NK-92 treated with Interleukin-12 subunit alpha and Interleukin-12 subunit beta, amount 100 ng/mL, for 24 hours (cell line): ENCODE results near the gene C2orf76.
"Not testable (repeated sequence)": the region's sequence is repeated elsewhere in the genome, so short reads cannot be mapped to it uniquely, and the experiment has no call there.

ENCODE experiments used
- DNase-seq: peaks from one replicate; lab custom pipeline; 2025; lab: John Stamatoyannopoulos, UW

C2orf76 gene

DNA sequence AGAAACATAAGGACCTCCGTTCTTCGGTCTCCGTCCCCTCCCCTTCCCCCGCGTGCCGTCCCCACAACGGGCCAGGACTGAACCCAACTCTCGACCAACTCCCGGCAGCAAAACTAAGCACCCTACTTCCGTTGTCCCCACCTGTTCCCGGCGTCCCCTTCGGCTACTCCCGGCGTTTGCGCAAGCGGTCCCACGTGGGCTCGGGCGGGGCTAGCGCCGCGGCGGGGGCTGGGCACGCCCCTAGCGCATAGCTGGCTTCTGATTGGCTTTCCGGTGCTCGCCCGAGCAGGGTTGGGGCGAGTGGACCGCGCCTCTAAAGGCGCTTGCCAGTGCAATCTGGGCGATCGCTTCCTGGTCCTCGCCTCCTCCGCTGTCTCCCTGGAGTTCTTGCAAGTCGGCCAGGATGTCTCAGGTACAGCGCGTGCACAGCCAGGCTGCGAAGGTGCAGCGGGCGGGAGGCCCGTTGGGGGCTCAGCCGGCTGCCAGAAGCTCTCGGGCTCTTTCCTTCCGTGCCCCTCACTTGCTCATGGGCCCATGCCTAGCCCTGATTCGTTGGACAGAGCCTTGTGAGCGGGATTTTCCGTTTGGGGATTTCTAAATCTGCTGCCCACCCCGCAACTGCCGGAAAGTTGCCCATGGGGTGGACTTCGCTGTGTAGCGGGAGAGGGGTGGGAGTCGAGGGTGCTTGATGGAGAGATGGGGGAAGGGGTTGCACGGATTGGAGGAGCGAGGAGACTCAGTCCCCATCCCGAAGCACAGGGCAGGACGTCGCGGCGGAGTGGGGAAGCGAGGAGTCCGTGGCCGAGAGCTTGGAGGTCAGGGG, at the start of gene C2orf76, which contains the start of gene DBI:
C2orf76 (minus strand) TSS at position 186 of the 823 bp plus-strand sequence. CDS start 26,875 bp downstream, outside the sequence.
DBI (plus strand) TSS at position 329 of the 823 bp plus-strand sequence; CDS start at position 404, 75 bp downstream.
- DNase-seq: peak; percentile 87

DNA sequence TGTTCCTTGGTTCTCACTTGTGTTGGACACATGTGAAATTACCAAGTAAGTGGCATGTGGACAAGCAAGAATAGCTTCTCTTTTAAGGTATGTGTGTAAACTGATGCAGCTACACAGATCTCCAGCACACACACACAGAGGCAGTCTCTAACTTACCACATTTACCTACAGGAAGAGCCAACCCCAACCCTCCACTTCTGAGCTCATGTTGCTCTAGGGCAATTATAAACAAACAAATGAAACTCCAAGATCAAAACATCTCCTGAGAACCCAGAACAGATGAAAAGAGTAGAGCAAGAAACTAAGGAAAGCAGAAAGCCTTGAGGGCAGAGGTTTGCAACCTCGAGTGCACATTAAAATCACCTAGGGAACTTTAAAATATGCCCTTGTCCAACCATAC, 49.0 kb upstream of the C2orf76 start:
- DNase-seq: no peak

DNA sequence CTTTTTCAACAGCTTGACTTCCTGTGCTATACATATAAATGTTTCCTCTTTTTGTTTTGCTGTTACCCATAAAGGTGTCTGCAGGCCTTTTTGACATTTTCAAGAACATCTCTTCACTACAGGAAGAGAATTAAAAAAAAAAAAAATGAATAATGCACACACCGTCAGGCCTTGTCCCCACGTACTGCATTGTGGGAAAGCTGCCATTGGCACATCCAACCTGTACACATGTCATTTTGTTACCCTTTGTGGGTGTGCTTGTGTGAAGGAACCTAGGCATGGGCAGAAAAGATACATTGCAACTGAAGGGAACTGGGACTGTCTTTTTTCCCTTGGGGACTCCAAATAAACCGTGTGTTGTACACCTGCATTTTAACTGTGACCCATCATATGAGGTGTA, 48.3 kb upstream of the C2orf76 start:
- no peak for DNase-seq

DNA sequence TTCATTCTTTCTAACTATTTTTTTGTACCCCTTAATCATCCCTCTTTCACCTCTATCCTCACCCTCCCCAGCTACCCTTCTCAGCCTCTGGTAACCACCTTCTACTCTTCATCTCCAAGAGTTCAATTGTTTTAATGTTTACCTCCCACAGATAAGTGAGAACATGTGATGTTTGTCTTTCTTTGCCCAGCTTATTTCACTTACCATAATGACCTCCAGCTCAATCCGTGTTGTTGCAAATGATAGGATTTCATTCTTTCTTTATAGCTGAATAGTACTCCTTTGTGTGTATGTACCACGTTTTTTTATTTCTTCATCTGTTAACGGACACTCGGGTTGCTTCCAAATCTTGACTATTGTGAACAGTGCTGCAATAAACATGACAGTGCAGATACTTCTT, 42.9 kb upstream of the C2orf76 start:
- no peak for DNase-seq

DNA sequence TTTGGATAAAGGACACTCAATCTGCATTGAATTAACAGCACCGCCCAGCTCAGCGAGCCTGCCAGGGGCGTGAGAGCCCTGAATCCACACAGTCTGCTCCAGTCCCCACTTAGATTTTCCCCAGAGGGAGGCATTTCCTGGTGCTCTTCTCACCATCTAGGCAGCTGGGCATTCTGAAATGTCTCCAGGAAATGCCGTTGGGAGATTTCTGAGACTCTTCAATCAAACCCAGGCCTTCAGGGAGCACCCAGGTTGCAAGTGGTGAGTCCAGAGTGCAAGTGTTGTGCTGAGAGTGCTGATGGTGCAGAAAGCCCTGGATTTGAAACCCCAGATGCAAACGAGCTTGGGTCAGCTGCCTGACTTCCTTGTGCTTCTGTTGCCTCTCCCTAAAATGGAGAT, 41.6 kb upstream of the C2orf76 start:
- no peak for DNase-seq

DNA sequence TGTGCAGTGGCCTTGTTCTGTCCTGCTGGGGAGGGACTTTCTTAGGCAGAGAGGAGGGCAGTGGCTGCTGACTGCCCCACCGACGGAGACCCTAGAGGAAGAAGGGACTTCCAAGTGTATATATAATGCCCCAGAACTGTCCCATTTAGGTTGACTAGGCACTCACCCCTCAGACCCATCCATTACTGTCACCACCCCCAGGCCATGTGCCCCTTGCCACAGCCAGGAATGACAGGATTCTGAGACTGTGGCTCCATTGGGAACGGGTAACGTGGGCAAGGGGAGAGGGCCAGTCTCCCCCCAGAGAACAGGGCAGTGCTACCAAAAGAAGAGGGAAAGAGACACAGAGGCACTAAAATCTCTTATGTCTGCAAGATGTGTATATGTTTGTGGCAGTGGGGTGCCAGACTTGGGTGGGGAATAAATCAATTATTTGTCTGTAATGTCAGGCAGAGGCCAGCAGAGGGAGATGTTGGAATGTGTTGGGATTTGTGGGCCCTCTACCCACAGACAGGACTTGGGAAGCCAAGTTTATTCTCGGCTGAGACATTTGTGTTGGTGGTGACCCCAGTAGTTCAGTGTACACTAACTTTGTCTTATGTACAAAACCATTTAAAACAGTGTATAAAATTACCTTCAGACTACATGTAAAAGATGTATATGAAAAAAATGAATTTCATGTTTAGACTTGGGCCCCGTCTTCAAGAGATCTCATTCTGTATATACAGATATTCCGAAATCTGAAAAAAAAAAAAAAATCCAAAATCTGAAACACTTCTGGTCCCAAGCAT, 41.0 kb upstream of the C2orf76 start:
- peak; percentile 6 for DNase-seq

DNA sequence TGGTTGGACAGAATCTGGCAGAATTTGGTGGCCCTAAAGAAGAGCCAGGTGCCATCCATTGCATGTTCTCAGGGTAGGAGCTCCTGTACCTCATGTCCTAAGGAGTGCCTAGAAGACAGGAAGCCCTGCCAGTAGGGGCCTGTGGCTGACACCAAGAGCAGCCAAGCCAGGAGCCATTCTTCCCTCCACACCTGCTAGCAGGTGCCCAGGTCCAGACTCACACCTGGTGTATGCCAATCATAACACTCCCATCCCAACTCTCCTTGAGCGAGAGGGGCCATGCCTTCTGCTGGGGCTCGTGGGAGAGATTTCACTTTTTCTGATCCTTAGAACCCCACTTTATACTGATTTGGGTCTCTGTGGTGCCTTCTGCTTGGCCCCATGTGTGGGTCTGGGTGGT, 38.5 kb upstream of the C2orf76 start:
- DNase-seq: no peak

DNA sequence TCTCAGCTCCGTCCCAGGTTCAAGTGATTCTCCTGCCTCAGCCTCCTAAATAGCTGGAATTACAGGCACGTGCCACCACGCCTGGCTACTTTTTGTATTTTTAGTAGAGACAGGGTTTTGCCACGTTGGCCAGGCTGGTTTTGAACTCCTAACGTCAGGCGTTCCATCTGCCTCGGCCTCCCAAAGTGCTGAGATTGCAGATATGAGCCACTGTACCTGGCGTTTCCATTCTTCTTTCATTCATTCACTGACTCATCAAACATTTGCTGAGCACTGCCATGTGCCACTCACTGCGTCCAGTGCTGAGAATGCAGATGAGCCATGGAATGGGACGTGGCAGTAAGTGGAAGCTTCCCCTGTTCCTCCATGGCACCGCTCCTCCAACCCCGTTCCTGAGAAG, 37.0 kb upstream of the C2orf76 start:
- DNase-seq: not testable (repeated sequence)

DNA sequence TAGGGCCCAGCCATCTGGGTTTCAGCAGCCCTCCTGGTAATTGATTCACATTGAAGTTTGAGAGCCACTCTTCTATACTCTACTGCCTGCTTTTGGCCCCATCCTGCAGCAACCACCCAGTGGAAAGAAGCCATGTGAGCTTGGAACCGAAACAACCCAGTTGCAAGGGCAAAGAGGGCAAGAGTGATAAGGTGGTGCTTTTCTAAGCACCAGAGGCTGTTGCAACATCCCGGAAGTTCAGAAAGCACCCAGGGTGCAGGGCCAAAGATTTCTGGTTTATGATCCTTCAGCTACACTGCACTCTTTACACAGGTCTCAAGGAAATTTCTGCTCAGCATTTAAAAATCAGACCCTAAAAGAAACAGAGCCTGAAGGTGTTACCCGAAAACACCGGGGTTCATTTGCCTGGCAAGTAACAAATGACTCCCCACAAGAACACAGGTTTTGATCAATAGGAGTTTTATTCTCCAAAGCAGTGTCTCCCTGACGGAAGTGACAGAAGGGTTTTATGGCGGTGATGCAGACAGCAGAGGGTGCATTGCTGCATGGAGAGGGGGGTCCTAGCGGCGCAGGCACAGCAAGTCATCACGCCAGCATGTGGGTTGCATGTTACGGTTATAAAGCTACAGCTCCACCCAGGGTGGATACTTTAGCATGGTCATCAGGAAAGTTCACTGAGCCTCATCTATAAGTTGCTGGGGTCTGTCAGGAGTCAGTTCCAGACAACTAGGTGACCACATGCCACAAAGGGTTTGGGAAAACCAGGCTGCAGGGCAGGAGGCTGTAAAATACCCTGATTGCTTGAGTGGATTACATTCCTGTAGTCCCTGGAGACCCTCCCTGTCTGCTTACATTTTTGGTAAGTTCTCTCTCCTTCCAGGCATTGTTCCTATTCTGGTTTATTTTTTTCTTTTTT, 36.3 kb upstream of the C2orf76 start:
- peak; percentile 31 for DNase-seq

DNA sequence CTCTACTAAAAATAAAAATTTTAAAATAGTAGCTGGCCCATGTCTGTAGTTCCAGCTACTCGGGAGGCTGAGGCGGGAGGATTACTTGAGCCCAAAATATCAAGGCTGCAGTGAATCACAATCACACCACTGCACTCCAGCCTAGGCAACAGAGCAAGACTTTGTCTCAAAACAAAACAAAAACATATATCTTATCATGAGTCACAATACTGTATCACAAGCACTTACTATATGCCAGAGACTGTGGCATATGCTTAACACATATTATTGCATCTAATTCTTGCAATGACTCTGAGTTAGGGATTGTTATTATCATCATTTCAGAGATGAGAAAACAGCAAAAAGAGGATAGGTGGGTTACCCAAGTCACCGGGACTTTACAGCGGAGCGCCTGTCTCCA, 35.5 kb upstream of the C2orf76 start:
- no peak for DNase-seq

DNA sequence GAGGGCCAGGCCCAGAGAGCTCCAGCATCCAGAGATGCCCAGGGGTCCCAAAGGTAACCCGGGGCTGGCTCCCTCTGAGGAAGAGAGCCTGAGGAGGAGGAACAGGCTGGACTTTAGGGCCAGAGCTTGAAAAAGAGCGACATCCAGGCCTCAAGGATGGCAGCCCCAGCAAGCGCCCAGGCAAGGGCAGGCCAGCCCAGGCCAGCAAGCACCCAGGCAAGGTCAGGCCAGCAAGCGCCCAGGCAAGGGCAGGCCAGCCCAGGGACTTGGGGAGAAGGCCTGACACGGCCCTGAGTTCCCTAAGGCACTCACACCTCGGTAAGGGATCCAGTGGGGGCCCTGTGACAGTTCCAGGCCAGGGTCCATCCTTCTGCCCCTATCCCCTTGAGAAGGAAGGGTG, 30.6 kb upstream of the C2orf76 start:
- no peak for DNase-seq

DNA sequence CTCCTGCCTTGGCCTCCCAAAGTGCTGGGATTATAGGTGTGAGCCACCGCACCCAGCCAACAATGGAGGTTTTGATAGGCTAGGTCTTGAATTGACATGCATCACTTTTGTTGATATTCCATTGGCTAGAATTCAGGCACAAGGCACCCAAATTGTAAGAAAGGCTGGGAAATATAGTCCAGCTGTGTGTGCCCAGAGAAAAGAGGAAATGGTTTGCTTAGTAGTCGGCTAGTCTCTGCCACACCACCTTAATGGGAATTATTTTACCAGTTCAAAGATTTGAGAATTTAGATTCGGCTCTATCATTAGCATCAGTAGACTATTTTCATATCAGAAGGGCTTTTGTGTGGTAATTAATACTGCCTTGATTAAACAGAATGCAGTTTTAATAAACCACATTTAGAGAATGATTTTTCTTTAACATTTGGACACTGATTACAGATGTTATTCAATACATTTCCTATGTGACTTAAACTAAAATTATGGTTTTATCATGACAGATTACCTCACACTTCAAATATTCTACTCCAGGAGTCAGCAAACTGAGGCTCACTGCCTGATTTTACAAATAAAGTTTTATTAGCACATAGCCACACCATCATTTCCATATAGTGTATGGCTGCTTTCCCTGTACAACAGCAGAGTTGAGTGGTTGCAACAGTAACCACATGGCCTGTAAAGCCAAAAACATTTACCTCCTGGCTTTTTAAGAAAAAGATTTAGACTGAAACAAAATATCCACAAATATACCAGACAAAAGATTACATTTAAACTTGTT, 27.5 kb upstream of the C2orf76 start:
- no peak for DNase-seq

DNA sequence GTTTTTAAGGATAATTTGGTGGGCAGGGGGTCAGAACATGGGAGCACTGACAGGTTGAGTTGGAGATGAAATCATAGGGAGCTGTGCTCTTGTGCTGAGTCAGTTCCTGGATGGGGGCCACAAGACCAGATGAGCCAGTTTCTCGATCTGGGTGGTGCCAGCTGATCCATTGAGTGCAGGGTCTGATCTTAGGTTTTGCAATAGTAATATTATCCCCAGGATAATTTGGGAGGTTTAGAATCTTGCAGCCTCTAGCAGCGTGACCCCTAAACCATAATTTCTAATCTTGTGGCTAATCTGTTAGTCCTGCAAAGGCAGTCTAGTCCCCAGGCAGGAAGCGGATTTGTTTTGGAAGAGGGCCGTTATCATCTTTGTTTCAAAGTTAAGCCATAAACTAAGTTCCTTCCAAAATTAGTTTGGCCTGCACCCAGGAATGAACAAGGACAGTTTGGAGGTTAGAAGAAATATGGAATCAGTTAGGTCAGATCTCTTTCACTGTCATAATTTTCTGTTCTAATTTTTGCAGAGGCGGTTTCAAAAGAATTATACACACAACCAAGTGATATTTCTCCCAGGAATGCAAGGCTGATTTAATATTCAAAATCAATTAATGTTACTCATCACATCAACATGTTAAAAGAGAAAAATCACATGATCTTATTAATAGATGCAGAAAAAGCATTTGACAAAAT, 23.1 kb upstream of the C2orf76 start:
- no peak for DNase-seq

DNA sequence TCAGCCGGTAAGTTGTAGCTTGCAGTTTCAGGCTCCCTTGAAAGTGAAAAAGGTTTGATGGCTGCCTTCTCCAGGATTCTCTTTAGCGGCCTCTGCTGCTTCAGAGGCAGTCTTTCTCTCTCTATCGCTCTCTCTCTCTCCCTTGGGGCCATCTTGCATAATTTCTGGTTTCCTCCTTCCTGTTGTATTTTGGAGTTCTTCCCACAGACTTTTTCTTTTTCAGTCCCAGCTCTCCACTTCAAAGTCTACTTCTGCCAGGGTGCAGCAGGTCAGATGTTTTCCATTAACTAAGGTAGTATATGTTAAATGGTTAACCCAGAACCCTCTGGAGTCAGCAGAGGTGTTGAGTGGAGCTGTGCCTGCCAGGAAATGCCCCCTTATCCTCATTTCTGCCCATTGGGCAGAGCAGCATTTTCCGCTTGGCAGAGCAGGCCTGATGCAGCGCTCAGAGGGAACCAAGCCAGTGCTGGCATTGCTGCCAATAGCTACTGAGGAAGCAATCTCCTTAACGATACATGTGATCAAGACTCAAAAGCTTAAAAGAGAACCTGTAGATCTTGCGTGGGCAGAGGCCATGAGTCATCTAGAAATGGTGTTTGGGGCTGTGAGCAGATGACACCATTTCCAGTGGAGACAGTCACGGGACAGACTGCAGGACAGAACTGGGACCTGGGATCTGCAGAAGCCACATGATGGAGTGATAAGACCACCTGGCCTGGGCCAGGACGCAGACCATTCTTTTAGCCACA, 20.9 kb upstream of the C2orf76 start:
- no peak for DNase-seq

DNA sequence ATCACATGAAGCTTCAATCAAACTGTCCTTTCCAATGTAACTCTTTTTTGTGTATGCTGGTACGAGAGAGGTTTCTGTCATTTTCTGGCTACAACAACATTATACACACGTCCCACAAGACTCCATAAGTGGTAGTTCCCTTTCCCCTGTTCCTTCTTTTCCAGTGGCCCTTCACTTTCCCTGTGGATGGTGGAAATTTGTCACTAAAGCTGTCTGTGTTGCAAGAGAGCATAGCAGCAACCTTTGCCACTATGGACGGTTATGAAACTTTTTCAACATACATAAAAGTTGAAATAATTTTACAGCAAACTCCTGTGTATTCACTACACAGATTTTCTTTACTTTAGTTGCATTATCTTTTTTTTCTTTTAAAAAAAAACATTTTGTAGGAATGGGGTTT, 18.8 kb upstream of the C2orf76 start:
- no peak for DNase-seq

DNA sequence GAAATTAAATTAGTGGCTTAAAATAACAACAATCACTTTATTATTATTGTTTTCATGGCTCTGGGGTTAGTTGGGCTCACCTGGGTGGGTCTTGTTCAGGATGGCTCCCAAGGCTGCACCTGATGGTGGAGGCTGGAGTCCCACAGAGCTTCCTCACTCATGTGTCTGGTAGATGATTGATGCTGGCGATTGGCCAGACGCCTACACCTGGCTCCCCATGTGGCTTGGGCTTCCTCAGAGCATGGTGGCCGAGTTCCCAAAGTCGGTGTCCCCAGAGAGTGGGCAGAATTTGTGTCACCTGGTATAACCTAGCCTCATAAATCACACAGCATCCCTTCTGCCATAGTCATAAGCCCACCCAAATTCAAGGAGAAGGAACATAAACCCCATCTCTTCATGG, 18.3 kb upstream of the C2orf76 start:
- no peak for DNase-seq

DNA sequence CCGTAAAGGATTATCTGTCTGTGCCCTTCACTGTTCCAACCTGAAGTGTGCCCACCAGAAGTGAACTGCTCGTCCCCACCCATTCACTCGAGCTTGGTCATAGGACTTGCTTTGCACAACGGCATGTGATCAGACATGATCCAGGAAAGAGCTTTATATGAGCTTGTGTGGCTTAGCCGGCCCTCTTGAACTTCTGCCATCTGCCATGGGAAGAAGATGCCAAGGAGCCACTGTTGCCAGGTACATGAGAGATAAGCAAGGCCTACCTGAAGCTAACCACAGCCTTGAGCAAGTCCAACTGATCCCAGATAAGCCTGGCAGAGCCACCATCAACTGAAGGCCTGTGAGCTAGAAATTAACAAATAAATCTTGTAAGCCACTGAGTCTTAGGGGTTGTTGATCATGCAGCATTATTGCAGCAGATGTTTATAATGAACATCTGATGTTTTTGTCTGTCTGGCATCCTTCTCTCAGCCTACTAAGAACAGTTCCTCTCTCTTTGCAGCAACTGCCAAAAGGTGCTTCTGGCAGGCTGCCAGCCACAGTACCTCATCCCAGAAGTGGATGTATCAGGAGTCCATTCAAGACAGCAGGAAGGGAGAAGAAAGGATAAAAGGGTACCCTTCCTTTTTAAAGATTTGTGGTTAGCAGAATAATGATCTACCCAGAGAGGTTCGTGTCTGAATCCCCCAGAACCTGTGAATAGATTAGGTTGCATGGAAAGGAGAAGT, 16.9 kb upstream of the C2orf76 start:
- no peak for DNase-seq

DNA sequence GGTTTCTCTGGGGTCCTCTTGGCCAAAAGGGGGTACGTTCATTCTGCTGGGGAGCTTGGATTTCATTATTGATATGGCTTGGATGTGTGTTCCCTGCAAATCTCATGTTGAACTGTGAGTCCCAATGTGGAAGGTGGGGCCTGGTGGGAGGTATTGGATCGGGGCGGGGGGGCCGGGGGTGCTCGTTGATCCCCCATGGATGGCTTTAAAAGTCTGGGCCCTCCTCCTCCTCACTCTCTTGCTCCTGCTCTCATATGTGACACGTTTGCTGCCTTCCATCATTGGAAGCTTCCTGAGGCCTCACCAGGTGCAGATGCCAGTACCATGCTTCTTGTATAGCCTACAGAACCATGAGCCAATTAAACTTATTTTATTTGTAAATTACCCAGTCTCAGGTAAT, 11.9 kb upstream of the C2orf76 start:
- no peak for DNase-seq

DNA sequence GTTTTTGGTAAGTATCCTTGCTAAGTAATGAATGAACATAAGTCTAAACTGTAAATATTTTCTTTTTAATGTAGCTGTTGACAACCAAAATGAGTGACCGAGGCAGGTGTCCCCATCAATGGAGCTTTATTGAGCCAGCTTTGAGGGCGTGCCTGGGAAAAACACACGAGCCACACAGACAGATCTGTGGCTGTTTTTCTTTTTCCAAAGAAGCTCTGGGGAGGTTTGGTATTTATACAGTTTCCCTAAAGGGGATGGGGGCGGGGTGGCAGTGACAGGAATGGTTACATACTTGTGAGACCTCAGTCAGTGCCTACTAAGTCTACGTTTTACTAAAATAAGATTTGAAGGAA, 11.3 kb upstream of the C2orf76 start:
- DNase-seq: no peak
